Measurements from ENCODE around the gene BCO2.
"Not testable (repeated sequence)": the region's sequence is repeated elsewhere in the genome, so short reads cannot be mapped to it uniquely, and the experiment has no call there.

Gene BCO2, protein sequence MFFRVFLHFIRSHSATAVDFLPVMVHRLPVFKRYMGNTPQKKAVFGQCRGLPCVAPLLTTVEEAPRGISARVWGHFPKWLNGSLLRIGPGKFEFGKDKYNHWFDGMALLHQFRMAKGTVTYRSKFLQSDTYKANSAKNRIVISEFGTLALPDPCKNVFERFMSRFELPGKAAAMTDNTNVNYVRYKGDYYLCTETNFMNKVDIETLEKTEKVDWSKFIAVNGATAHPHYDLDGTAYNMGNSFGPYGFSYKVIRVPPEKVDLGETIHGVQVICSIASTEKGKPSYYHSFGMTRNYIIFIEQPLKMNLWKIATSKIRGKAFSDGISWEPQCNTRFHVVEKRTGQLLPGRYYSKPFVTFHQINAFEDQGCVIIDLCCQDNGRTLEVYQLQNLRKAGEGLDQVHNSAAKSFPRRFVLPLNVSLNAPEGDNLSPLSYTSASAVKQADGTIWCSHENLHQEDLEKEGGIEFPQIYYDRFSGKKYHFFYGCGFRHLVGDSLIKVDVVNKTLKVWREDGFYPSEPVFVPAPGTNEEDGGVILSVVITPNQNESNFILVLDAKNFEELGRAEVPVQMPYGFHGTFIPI

DNA sequence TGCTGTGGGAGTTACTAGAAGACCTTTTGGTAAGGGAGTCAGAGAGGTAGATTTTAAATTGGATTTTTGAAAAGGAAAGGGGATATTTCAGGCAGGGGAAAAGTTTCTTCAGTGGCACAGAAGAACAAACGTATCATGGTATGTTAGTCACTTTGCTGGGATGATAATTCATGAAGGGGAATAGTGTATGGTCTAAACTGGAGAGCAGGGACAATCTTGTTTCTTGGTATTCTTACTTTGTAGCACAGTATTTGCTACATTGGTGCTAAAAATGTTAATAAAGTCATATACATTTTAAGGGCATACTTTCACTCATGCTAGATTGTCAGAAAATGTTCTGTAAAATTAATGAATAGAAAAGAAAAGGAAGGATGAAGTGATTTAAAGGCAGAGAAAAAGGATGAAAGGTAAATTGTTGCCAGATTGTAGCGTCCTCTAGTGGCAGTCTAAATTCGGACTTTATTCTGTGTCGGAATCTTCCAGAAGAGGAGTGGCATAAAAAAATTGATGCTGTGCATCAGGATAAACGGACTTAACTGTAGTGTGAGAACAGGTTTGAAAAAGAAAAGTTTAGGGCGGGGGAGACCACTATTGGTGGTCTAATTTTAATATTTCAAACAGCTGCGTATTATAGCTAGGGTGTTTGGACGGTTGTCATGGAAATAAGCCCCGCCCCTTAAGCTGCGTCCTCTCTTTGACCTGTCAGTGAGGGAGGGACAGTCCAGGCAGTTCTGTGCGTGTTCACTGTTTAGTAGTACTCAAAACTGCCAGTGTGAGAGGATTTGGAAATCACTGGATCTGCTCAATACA lies at the start of gene BCO2:
BCO2 (plus strand) TSS at position 724 of the 810 bp plus-strand sequence. CDS start 90 bp downstream, outside the sequence.
- DNase-seq = no peak

DNA sequence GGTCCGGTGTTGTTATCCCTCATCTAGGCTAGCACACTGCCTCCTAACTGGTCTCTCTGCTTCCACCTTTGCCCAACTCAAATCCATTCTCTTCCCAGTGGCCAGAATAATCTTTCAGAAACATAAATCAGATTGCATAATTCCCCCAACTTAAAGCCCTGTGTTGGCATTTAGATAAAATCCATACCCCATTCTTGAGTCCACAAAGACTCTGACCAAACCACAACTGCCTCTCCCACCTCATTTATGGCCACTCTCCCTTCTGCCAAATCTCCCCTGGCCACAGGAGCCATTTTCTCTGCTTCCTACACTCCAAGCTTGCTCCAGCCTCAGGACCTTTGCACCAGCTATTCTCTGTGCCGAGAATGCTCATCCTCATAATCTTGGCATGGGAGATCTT lies 48.3 kb upstream of the BCO2 start:
- no peak for DNase-seq

DNA sequence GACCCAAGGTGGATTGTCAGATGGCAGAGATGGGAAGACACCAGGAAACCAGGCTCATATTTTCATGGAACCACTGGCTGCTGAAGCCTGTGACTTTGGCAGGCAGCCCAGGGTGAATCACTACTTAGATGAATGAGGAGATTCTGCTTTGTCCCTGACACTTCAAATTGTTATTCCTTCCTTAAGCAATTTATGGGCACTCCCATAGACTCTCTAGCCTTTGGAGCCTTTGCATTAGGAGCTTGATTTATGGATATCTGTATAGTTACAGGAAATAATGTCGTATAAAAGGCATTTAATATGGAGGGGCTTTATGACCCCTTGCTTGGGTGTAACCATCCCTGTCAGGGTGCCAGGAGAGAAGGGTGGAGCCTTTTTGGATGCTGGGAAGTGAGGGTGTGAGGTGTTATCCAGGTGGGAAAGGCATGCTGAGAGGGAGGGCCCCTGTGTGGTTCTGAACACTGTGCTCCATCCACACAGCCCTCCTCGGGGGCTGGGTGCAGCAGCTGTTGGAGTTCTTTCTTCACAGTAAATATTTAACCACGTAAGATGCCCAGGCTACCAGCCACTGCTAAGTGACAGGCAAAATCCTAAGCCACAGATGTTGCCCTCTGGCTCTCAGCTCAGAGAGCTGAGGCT lies 46.7 kb upstream of the BCO2 start:
- DNase-seq = no peak

DNA sequence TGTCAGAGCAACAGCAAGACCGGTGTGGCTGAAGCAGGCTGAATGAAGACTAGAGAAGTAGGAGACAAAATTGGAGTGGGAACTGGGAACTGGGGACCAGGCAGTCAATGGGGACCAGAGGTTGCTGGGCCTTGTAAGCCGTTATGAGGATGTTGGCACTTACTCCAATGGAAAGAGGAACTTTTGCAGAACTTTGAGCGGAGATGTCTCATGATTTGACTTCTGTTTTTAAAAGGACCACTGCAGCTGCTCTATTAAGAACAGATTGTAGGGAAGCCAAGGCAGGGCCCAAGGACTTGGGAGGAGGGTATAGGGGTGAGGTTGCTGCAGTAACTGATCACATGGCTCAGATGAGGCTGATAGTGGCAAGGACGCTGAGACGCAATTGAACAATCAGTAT lies 45.7 kb upstream of the BCO2 start:
- DNase-seq = no peak

DNA sequence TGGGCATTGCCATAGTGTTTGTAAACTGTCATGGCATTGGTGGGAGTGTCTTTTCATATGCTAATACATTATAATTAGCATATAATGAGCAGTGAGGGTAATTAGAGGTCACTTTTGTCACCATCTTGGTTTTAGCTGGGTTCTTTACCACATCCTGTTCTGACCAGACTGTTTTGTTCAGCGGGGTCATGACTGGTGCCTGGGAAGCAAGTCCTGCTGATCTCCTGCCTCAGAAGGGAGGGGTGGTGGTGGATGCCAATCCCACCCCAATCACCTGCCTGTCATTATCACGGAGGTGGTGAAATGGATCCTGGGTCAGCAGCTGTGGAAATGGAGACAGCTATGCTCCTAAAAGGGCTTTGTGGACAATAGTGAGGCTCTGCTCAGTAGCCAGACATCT lies 42.6 kb upstream of the BCO2 start:
- no peak for DNase-seq

DNA sequence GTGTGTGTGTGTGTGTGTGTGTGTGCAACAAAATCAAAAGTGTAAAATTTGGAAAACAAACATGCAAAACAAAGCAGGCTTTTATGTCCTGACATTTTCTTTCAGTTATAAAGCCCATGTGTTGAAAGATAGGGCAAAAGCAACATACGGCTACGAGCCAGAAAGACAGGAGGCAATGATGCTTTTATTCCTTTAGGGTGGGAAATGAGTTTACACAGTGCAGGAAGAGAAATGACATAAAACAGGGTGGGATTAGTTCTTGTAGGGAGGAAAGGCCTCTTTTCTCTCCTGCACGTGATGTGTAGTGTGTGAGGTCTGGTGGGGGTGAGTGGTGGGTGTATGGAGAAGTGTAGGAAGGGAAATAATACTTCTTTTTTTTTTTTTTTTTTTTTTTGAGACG lies 40.8 kb upstream of the BCO2 start:
- no peak for DNase-seq

DNA sequence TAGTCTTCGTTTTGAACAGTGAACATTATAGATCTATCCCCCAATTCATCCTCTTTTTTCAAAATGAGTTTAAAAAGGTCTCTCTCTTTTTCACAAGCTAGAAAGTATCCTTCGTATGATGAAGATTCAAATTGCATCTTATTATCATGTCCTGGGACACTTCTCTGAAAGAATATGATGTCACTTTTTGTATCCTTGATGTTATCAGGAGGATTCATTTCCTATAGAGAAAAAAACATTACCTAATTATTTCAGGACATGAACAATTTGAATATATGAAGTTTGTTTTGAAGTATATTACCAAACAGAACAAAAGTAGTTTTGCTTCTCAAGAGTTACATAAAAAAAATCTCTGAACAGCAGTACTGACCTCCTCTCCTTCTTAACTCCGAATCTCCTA lies 31.7 kb upstream of the BCO2 start:
- no peak for DNase-seq

DNA sequence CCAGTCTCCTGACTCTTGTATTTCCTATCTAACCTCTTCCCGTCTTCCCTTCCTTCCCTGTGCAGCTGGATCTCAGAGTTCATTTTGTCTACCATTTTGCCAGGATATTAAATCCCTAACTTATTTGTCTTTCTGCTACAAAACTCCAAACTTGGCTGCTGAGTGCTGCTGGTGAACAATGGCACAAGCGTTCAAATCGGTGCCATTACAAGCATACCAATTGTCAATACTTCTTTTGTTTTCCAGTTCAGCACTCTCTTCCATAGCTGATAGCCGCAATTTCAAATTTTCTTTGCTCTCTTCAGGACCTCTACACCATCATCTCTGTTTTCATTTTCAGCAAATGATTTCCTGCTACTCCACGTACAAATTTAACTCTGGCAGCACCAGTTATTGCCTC lies 24.8 kb upstream of the BCO2 start:
- no peak for DNase-seq

DNA sequence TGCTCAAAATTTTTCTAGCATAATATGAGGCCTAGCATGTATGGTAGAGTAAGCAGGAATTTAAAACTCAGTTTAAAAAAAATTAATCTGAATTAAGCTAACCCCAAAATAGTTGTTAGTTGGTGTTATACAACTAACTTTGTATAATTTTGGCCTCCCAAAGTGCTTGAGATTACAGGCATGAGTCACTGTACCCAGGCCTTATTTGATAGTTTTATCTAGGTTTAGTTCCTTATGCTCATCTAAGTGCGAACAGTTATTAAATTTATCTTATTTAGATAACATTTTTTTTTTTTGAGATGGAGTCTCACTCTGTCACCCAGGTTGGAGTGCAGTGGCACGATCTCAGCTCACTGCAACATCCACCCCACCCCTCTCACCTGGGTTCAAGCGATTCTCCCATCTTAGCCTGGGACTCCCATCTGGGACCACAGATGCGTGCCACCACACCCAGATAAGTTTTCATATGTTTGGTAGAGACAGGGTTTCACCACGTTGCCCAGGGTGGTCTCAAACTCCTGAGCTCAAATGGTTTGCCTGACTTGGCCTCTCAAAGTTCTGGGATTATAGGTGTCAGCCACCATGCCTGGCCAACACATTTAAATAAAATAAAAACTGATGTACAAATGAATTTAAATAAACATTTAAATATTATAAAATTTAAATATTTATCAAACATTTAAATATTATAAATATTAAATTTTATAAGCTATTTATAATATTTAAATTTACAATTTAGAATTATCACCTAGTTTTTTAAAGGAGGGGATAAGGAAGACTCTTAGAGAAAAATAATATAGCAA lies 19.0 kb upstream of the BCO2 start:
- DNase-seq = no peak

DNA sequence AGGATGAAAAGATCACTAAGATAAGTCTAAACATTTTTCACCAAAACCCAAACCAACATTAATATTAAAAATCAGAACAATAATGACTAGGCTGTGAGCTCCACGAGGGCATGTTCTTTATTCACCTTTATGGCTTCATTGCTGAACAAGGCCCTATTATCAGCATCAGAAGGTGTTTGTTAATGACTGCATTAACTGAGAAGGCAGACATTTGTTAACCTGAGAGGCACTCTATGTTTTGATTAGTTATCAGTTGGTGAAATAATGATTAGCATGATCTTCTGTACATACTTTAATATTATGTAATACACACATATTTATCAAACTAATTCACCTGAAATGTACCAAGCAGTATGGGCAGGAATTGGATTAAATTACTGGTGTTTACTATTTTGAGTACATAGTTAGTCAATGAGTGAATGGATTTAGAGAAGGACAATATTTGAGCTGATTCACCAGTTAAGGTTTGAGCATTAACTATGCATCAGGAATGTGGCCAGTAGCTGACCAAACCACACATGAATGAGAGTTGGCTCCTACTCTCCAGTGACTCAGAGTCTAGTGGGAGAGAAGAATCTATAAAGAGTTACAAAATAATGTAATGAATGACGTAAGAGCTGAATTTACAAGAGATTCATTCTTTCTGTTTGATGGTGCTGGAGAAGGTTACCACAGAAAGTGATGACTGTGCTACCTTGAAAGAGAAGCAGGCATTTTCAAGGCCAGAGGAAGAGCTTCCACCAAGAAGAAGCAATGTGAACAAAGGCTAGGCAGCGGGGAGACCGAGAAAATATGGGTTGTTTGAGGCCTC lies 18.2 kb upstream of the BCO2 start:
- DNase-seq = no peak

DNA sequence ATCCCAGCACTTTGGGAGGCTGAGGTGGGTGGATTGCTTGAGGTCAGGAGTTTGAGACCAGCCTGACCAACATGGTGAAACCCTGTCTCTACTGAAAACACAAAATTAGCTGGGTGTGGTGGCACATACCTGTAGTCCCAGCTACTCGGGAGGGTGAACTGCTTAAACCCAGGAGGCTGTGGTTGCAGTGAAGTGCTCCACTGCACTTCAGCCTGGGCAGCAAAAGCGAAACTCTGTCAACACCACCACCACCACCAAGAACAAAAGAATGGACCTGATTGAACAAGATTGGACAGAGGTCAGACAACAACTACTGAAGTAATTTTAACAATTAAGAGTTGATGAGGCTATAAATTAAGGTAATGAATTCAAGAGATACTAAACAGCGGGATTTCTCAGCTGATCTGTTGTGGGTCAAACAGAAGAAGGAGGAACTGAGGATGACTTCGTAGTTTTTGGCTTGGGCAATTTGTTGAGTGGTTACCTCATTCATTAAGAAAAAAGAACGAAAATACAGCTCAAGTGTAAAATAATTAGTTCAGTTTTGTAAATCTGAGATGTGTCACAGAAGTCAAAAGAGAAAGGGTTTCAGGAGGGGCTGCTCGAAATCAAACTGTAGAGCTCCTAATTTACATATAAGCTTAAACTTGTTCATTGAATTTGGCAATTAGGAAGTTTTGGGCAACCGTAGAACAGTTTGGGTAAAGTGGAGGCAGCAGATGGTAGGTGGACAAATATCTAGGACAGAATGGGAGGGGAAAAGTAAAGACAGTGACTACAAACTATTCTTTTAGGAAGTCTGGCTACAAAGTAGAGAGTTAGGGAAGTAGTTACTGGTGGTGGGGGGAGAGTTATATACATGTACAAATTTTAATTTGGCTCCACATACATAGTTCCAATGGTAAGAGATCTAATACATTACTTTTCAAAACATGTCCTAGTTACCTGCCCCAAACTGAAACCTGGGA lies 15.9 kb upstream of the BCO2 start:
- DNase-seq = no peak

DNA sequence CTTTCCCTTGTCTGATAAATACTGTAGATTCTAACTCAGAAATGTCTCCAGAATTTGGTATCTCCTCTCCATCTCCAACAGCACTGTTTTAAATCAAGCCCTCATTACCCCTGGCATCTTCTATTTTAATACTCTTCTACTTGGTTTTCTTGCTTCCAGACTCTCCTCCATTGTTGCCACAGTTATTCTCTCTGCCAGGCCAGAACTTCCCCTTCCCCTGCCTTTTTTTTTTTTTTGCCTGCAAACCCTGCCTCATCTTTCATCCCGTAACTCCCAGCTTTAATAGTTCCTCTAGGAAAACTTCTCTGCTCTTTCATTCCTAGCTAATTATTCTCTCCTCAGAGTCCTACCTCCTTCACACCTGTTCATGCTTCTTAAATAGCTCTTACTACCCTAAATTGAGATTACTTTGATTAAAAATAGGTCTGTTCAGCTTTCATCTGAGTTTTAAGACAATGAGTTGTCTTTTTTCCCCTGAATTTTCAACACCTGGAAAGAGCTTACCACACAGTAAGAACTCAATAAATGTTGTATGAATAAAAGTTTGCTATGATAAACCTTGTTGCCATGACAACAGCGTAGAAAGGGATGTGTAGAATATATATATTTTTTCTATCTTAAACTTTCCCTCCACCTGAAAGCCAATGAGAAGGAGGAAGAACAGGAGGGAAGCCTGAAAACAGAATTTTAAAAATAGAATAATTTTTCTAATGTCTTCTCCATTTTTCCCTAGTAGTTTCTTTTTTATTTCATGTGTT lies 15.0 kb upstream of the BCO2 start:
- DNase-seq = no peak

DNA sequence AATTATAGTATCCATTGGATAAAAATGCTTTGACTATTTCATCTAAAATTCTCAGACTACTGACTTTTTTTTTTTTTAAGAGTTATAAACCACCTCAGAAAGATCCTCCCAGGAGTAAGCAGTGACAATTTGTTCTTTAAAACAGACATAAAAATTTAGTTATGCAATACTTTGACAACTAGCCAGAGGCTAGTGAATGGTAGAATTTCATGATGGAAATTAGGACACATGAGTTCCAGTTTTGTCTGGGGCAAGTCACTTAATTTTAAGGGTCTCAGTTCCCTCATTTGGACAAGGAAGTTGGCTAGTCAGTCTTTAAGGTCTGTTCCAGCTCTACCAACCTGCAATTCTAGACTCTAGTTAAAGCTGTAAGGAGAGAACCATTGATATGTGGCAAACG lies 14.3 kb upstream of the BCO2 start:
- DNase-seq = no peak

DNA sequence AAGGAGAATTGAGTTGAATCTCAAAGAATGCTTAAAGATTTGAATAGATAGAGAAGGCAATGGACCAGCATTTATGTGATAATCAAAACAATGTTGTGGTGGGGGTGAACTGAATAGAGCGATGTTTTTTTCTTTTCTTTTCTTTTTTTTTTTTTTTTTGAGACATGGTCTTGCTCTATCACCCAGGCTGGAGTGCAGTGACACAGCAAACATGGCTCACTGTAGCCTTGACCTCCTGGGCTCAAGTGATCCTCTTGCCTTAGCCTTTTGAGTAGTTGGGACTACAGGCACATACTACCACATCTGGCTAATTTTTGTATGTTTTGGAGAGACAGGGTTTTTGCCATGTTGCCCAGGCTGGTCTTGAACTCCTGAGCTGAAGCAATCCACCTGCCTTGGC lies 13.1 kb upstream of the BCO2 start:
- DNase-seq = not testable (repeated sequence)

DNA sequence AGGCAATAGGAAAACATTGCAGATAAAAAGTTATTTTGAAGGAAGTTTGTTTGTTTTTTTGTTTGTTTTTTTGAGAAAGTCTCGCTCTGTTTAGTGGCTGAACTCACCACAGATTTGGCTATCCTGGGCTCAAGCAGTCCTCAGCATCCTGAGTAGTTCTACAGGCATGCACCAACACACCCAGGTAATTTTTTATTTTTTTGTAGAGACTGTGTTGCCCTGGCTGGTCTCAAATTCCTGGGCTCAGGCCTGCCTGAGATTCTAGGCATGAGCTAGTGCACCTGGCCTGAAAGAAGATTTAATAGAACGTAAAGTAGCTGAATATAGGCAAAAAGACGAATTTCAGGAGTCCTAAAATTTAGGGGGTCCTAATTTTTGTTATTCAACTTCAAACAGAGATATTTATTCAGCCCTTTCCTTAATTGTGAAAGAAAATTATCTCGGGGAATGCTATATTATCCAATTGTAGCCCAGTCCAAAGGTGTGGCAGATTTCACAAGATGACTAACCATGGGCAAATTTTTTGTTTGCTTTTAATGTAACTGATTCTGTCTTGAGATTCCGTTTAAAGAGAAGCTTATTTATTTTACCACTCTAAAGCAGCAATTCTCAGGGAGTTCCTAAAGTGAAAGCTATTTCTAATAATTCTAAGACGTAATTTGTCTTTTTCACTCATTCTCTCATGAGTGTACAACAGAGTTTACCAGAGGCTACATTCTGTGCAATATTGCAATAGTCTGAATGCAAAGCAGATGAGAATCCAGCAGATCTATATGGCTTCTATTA lies 12.4 kb upstream of the BCO2 start:
- no peak for DNase-seq

DNA sequence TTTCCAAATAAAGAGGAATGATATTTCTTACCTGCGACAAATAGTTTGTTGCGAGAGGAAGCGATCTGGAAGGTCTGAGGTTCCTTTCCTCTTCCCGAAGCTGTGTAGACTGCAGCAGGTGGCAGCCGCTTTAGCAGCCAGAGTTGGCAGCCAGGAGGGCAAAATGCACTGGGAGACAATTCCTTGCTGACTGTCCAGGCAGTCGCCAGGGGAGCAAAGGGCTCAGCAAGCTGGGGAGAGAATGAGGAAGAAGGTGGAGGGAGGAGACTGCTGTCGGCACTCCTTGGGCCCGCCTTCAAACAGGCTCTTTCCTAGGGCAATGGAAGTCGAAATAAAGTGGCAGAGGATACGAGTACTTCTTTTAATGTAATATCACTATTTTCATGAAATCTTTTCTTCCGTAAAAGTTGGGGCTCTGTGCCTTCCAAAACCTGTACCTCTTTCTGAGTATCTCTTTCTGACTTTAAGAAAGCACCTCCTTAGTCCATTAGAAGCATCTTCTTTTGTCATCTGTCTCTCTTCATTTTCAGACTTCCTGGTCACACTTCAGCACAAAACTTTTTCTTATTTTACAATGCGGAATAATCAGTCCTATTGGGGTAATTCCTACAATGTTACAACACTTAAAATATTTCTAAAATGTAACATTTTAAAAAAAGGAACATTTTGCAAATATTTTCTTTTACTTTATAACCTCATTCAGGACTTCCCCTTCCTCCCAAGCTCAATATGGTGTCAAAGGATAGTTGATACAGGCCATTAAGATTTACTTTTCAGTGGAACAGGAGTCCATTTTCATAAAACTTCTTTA lies 11.2 kb upstream of the BCO2 start, which contains the start of gene IL18:
IL18 (minus strand) TSS at position 220 of the 811 bp plus-strand sequence. CDS start 9,041 bp downstream, outside the sequence.
- DNase-seq = no peak

DNA sequence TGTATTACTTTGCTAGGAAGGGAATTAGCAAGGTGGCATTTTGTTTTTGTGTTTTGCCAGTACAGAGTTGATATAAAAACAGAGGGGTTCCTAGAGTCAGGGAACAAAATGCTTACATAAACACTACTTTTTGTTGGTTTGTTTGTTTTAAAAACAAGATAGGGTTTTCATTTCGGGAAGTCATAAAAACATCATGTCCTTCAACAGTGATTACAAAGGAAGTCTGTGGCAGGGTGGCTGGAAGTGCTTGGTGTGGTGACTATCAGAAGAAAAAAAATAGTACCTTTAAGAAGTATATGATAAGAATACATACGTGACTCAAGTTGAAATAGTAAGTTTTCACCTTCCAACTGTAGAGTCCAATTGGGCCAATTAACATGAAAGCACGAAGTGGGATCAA lies 10.3 kb upstream of the BCO2 start:
- DNase-seq = no peak

DNA sequence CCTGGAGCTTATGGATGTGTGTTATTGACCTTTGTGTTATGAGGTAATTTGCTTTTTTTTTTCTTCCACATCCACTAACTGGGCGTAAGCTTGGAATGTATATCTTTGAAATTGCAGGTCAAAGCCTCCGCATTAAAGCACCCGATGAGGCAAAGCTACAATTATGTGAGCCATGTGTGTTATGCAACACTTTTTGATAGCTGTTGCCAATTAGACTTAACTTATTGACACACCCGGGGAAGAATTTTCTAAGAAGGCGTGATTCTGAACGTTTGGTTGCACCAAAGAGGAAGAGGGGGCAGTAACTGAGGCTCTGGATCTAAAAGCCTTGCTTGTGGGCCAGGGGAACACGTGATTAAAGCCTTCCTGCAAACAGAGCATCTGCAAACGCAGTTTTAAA lies 8.8 kb upstream of the BCO2 start:
- no peak for DNase-seq

Measured in NCI-H1694 (cell line).